Measurements from ENCODE around the gene ATP11C. TPM values are rescaled to one million over a fixed set of nuclear protein-coding genes. Genes with fewer than 3 reads are reported as not detected.

Gene ATP11C
- total and polyA plus RNA-seq, 9 of the 15 experiments (the other 6 are each of a cell fraction or from before 2014, with no cell fraction given) = 18.2 to 42.2 (median 29.4) TPM

DNA sequence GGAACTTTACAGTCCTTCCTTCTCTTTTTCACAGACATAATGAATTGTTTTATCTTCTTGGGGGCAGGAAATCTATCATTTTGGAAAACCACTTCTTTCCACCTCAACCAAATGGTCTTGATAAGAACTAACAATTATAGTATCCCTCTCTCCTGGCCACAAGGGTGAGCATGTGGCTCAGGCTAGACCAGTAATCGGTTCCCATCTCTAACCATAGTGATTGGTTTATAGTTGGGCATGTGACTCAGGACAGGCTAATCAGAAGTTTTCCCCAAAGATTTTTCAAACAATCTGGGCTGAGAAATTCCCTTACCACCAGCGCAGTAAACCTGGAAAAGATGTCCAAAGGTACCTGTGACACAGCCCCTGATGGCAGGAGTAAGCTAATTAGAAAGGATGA is 36.4 kb upstream of the ATP11C start:
- Histone ChIP-seq H3K4me1 (replicated peaks in 1 of 2; ENCODE audit: control insufficient read depth in 2 of 2, insufficient read depth in 2 of 2, low read length in 2 of 2) (no peaks in the 10 kb centered on the region), H3K79me2 (ENCODE audit: control insufficient read depth, insufficient read depth, low read length) (no peaks in the 10 kb centered on the region), H3K36me3 (ENCODE audit: control insufficient read depth, insufficient read depth, low read length) (no peaks in the 10 kb centered on the region), H4K20me1 (replicated peaks; ENCODE audit: control insufficient read depth, insufficient read depth, low read length) (no peaks in the 10 kb centered on the region), H3K9me1 (ENCODE audit: control insufficient read depth, insufficient read depth, low read length) (no peaks in the 10 kb centered on the region), H3K27ac (ENCODE audit: extremely low read depth, low read depth, low read length) (no peak overlapping the region), H3K4me2 (ENCODE audit: insufficient read depth, low read length) (no peak overlapping the region), H3K9ac (ENCODE audit: insufficient read depth in 1 of 2, low read depth in 2 of 2, low read length in 2 of 2) (no peak overlapping the region), H3K4me3 (no peak overlapping the region), H3K9me3 (replicated peaks; ENCODE audit: control insufficient read depth, insufficient read depth, low read depth, low read length) (no peaks in the 10 kb centered on the region), H3K27me3 (ENCODE audit: control insufficient read depth in 2 of 2, insufficient read depth in 2 of 2, low read length in 2 of 2) (no peaks in the 10 kb centered on the region), H2AFZ (ENCODE audit: low read depth, low read length) (no peak overlapping the region)
- ATAC-seq = peak; percentile 61; the same call in 2 of the 3 replicates
- FAIRE-seq = no peak
- CTCF ChIA-PET (ENCODE audit: low intra/inter-chr PET ratio) = no interaction called here
- TF ChIP-seq ZKSCAN3 (CRISPR knock-in tag; IDR thresholded peaks at IDR 0.05) = 0 out of 2 replicates have a peak, but pooled peaks have one; percentile 18
- TF ChIP-seq BACH1 (tag; IDR thresholded peaks at IDR 0.05) = no peak
- TF ChIP-seq MTF1 (CRISPR knock-in tag; IDR thresholded peaks at IDR 0.05; ENCODE audit: borderline replicate concordance) = no peak
- TF ChIP-seq, protein P1, sequence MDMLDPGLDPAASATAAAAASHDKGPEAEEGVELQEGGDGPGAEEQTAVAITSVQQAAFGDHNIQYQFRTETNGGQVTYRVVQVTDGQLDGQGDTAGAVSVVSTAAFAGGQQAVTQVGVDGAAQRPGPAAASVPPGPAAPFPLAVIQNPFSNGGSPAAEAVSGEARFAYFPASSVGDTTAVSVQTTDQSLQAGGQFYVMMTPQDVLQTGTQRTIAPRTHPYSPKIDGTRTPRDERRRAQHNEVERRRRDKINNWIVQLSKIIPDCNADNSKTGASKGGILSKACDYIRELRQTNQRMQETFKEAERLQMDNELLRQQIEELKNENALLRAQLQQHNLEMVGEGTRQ (CRISPR knock-in tag; IDR thresholded peaks at IDR 0.05) = peak; percentile 54
- in situ Hi-C loops (cut with MboI) = no loop called here
- POLR2A ChIA-PET = no interaction called here
- BruUV-seq (replicated peaks) = no TSS peak
- intact Hi-C loops (cut with micrococcal nuclease) = loop anchor here (10.0 kb wide), 1 partner anchor 384 kb away; no protein-coding TSS in a partner anchor
- 7% methylated on average over 2 of the region's 2 CpGs for WGBS (ENCODE audit: insufficient coverage, low coverage, missing lambda C conversion rate)
- DNase-seq (ENCODE audit: extremely low read depth in 1 of 4, low spot score in 3 of 4) = peak in 1 of 4 experiments; percentile 8

DNA sequence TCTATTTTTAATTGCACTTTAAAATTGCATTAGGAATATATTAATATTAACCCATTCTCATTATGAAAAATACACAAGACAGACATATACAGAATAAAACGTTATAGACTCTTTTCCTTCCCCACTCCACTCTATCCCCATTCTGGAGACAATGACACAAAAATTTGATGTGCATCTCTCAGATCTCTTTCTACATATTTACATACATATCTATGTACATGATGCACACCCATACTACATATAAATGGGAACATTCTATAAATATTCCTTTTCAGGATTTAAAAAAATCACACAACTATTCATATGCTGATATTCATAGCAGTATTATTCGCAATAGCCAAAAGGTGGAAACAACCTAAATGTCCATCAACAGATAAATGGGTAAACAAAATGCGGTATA is 34.9 kb upstream of the ATP11C start:
- BruUV-seq (replicated peaks) = no TSS peak

More for the DNA sequence above, 34.9 kb upstream of the ATP11C start:
- ATAC-seq = no peak
- in situ Hi-C loops (cut with MboI) = no loop called here
- H3K27ac ChIP-seq (ENCODE audit: extremely low read depth, low read depth, low read length) = no peak overlapping the region
- H3K9ac ChIP-seq (ENCODE audit: insufficient read depth in 1 of 2, low read depth in 2 of 2, low read length in 2 of 2) = no peak overlapping the region
- H4K20me1 ChIP-seq (replicated peaks; ENCODE audit: control insufficient read depth, insufficient read depth, low read length) = no peaks in the 10 kb centered on the region
- H3K9me1 ChIP-seq (ENCODE audit: control insufficient read depth, insufficient read depth, low read length) = no peaks in the 10 kb centered on the region
- FAIRE-seq = no peak
- H3K4me3 ChIP-seq = no peak overlapping the region
- H3K4me2 ChIP-seq (ENCODE audit: insufficient read depth, low read length) = no peak overlapping the region
- ChIA-PET POLR2A (no interaction called here), CTCF (ENCODE audit: low intra/inter-chr PET ratio) (no interaction called here)
- no peak for TF ChIP-seq NCOA4 (IDR thresholded peaks at IDR 0.05; ENCODE audit: partially characterized antibody)
- no peak for TF ChIP-seq E2F3 (CRISPR knock-in tag; IDR thresholded peaks at IDR 0.05)
- H2AFZ ChIP-seq (ENCODE audit: low read depth, low read length) = no peak overlapping the region
- 6% methylated on average over 3 of the region's 3 CpGs for WGBS (ENCODE audit: insufficient coverage, low coverage, missing lambda C conversion rate)
- no peak for DNase-seq (ENCODE audit: extremely low read depth in 1 of 4, low spot score in 3 of 4)
- no peaks in the 10 kb centered on the region for H3K9me3 ChIP-seq (replicated peaks; ENCODE audit: control insufficient read depth, insufficient read depth, low read depth, low read length)
- H3K27me3 ChIP-seq (ENCODE audit: control insufficient read depth in 2 of 2, insufficient read depth in 2 of 2, low read length in 2 of 2) = no peaks in the 10 kb centered on the region
- no peaks in the 10 kb centered on the region for H3K4me1 ChIP-seq (replicated peaks in 1 of 2; ENCODE audit: control insufficient read depth in 2 of 2, insufficient read depth in 2 of 2, low read length in 2 of 2)
- H3K36me3 ChIP-seq (ENCODE audit: control insufficient read depth, insufficient read depth, low read length) = no peaks in the 10 kb centered on the region
- H3K79me2 ChIP-seq (ENCODE audit: control insufficient read depth, insufficient read depth, low read length) = no peaks in the 10 kb centered on the region
- intact Hi-C loops (cut with micrococcal nuclease) = loop anchor here (10.0 kb wide), 1 partner anchor 383 kb away; no protein-coding TSS in a partner anchor

Data from K562 (cell line).